Breast epithelium (tissue), 4 donors: ENCODE measurements around the gene ITGA2B. TPM values are rescaled to one million over a fixed set of nuclear protein-coding genes. Genes with fewer than 3 reads are reported as not detected.
"Not testable (repeated sequence)": the region's sequence is repeated elsewhere in the genome, so short reads cannot be mapped to it uniquely, and the experiment has no call there.

Experiments used
- DNase-seq, 2 donors: peaks; one replicate each; pipeline ENCODE4 v3.0.0-alpha.2; 2019; ENCODE audit warnings: low spot score in 2 of 2
- H3K27ac ChIP-seq, 2 donors: fragments of 200-600 bp; sonication (generic) in 1 of 2; one replicate each; pipeline ENCODE4 v1.5.1; 2016 to 2019; ENCODE audit warnings: mild to moderate bottlenecking in 1 of 2
- H3K27me3 ChIP-seq, 2 donors: fragments of 200-600 bp; sonication (generic) in 1 of 2; one replicate each; pipeline versions ENCODE4 v1.5.1 to v1.6.0; 2017 to 2019; ENCODE audit warnings: control low read depth in 1 of 2, mild to moderate bottlenecking in 1 of 2
- H3K36me3 ChIP-seq: fragments of 200-600 bp; one replicate; pipeline ENCODE4 v1.5.1; 2019
- H3K4me1 ChIP-seq, 2 donors: fragments of 200-600 bp; sonication (generic); one replicate each; pipeline ENCODE4 v1.5.1; 2016 to 2019; ENCODE audit warnings: control low read depth in 1 of 2
- H3K4me3 ChIP-seq, 3 donors: fragments of 200-600 bp; sonication (generic); 1 replicate in 2 of 3; 2 replicates in 1 of 3; pipeline ENCODE4 v1.5.1; 2016 to 2019; ENCODE audit warnings: mild to moderate bottlenecking in 3 of 3, moderate library complexity in 2 of 3
- H3K9me3 ChIP-seq, 2 donors: fragments of 200-600 bp; sonication (generic) in 1 of 2; one replicate each; pipeline ENCODE4 v1.5.1; 2016 to 2019; ENCODE audit warnings: control low read depth in 1 of 2
- CTCF ChIP-seq, 3 donors: fragments of 450-650 bp; IDR thresholded peaks; one replicate each; pipeline ENCODE4 v1.5.1; 2016 to 2017; ENCODE audit warnings: antibody characterized with exemption in 3 of 3, mild to moderate bottlenecking in 3 of 3, moderate library complexity in 3 of 3
- POLR2A ChIP-seq: fragments of 450-650 bp; IDR thresholded peaks from one replicate; pipeline ENCODE4 v1.6.1; 2016; ENCODE audit warnings: antibody characterized with exemption, mild to moderate bottlenecking, moderate library complexity
- POLR2AphosphoS5 ChIP-seq, 3 donors: sonication (generic); formaldehyde crosslinking; IDR thresholded peaks; one replicate each; pipeline ENCODE4 v1.6.1; 2017; ENCODE audit warnings: antibody characterized with exemption in 3 of 3
- intact Hi-C: fragments of 100-400 bp; cut with DNase I; formaldehyde crosslinking; loops from one replicate; pipeline ENCODE4 v1.15.1; 2023; ENCODE audit warnings: low total_unique reads
- total RNA-seq, 3 donors: library from RNA; depleted of rRNA; stranded (reverse); fragments of >200 nt; gene quantifications; one replicate each; pipeline ENCODE4 v1.1.0, GENCODE V29; 2016

Gene ITGA2B
- total RNA-seq, 3 donors from 2014 or later = 0.66 to 1.2 (median 1.1) TPM

DNA sequence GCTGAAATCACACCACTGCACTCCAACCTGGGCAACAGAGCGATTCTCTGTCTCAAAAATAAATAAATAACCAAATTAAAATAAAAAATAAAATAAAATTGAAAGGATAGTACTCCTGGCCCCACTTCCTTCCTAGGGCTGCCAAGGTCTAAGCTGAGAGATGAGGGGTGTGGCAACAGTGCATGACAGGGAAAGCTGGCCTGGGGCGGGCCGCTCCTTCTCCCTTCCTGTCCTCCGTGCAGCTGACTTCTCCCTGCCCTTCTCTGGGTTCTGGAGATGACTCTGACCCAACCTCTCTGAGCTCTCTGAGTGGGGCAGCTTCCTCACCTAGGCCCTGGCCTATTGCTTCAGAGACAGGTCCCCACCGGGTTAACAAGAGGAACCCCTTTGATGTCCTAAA lies 56.1 kb downstream of the ITGA2B start:
- Histone ChIP-seq H3K27me3 (no peaks in the 10 kb centered on the region), H3K4me3 (no peak overlapping the region), H3K9me3 (no peaks in the 10 kb centered on the region), H3K27ac (no peak overlapping the region), H3K36me3 (no peaks in the 10 kb centered on the region), H3K4me1 (peaks cover 0 to 2% of the 10 kb centered on the region in 2 donors)
- no peak for TF ChIP-seq POLR2AphosphoS5 (IDR thresholded peaks at IDR 0.05)
- no peak for TF ChIP-seq CTCF (IDR thresholded peaks at IDR 0.05)
- TF ChIP-seq POLR2A = no peak
- no peak for DNase-seq
- intact Hi-C loops = no loop called here

DNA sequence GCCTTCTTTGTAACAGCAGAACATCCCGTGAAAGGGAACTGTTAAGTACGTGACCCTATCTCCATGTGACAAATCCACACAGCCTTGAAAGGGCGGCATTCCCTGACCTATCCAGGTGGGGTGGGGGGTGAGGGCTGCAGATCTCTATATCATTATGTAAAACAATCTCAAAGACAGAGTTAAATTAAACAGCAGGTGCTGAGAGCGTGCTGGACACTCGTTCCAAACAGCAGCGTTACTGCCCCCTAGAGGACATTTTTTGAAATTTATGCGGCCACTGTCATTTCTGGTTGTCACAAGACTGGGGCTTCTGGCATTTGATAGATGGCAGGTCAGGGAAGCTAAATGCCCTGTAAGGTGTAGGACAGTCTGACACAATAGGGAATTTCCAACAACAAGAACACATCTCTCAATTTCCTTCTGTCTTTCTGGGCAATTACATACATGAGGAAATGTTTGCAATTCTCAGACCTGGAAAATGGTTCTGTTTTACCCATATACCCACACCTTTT lies 58.1 kb downstream of the ITGA2B start:
- peak in 1 of 2 donors; percentile 65 for DNase-seq
- H3K27ac ChIP-seq = no peak overlapping the region

GRCh38 chr17:44330263-44330662 lies 59.2 kb downstream of the ITGA2B start:
- H3K36me3 ChIP-seq, H3K9me3 ChIP-seq, H3K4me1 ChIP-seq, H3K27me3 ChIP-seq, H3K27ac ChIP-seq, DNase-seq, H3K4me3 ChIP-seq, intact Hi-C loops: not testable (repeated sequence)

More for the DNA sequence above, 58.1 kb downstream of the ITGA2B start:
- Histone ChIP-seq H3K4me1 (peaks cover 0 to 2% of the 10 kb centered on the region in 2 donors), H3K36me3 (no peaks in the 10 kb centered on the region), H3K9me3 (no peaks in the 10 kb centered on the region), H3K27me3 (no peaks in the 10 kb centered on the region), H3K4me3 (no peak overlapping the region)
- TF ChIP-seq POLR2A (no peak), POLR2AphosphoS5 (IDR thresholded peaks at IDR 0.05) (peak in 1 of 3 donors; percentile 18), CTCF (IDR thresholded peaks at IDR 0.05) (peak; percentile 70 to 73 (median 73))
- intact Hi-C loops = no loop called here

GRCh38 chr17:44329516-44329915 lies 59.9 kb downstream of the ITGA2B start:
- intact Hi-C loops = loop anchor here (5.0 kb wide), 1 partner anchor 117 kb away; no protein-coding TSS in a partner anchor
- not testable (repeated sequence) for H3K4me1 ChIP-seq

DNA sequence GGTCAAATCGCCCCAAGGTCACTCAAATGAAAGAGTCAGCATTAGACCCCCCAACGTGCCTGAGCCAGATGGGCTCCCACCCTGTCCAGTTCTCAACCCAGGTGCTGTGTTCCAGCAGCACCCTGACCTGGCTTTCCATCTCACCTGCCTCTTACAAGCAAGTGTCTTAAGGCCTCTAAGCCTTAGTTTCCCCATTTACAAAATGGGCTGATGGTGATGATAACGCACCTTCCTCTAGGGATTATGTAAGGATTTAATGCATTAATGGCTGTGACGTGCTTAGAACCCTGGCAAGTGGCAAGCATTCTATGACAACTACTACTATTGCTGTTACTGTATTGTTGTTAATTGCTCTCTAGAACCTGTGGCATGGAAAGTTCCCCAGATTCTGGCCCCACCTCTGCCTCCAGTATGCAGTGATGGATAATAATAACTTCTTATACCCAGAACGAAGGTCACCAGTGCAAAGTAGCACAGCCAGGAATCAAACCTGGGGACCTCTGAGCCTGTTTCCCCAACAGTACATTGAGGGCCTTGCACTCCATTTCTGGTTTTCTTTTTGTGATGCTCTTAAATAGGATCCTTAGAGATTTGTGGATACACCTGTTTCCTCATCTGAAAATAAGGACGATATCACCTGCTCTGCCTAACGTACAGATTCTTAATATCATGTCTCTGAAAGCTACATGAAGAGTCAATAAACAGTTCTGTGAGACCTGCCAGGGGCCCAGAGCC lies 61.6 kb downstream of the ITGA2B start:
- intact Hi-C loops = loop anchor here (5.0 kb wide), 1 partner anchor 116 kb away; no protein-coding TSS in a partner anchor
- DNase-seq = no peak
- Histone ChIP-seq H3K27ac (no peak overlapping the region), H3K4me1 (peaks cover 2 to 8% of the 10 kb centered on the region in 2 donors), H3K4me3 (no peak overlapping the region), H3K9me3 (no peaks in the 10 kb centered on the region), H3K36me3 (no peaks in the 10 kb centered on the region), H3K27me3 (no peaks in the 10 kb centered on the region)
- TF ChIP-seq POLR2AphosphoS5 (IDR thresholded peaks at IDR 0.05) = no peak
- no peak for TF ChIP-seq CTCF (IDR thresholded peaks at IDR 0.05)
- no peak for TF ChIP-seq POLR2A

More at GRCh38 chr17:44329516-44329915, 59.9 kb downstream of the ITGA2B start:
- H3K27ac ChIP-seq, H3K36me3 ChIP-seq, H3K4me3 ChIP-seq, DNase-seq, H3K9me3 ChIP-seq, H3K27me3 ChIP-seq: not testable (repeated sequence)

- Histone ChIP-seq H3K4me1 (peaks cover 2 to 8% of the 10 kb centered on the region in 2 donors), H3K4me3 (peak overlapping the region; percentile 93 to 99 (median 94)), H3K27ac (peak overlapping the region; percentile 92 to 98), H3K36me3 (no peaks in the 10 kb centered on the region), H3K9me3 (no peaks in the 10 kb centered on the region), H3K27me3 (no peaks in the 10 kb centered on the region)
- intact Hi-C loops = loop anchor here (5.0 kb wide), 1 partner anchor 115 kb away; no protein-coding TSS in a partner anchor
- TF ChIP-seq POLR2AphosphoS5 (IDR thresholded peaks at IDR 0.05) = peak; percentile 49 to 87 (median 71)
- TF ChIP-seq POLR2A = no peak
- DNase-seq = peak; percentile 95 to 96
These were observed 62.5 kb downstream of the ITGA2B start for GRCh38 chr17:44326861-44327444.
